ENCODE results near the gene PLXNA4.

PLXNA4 gene

DNA sequence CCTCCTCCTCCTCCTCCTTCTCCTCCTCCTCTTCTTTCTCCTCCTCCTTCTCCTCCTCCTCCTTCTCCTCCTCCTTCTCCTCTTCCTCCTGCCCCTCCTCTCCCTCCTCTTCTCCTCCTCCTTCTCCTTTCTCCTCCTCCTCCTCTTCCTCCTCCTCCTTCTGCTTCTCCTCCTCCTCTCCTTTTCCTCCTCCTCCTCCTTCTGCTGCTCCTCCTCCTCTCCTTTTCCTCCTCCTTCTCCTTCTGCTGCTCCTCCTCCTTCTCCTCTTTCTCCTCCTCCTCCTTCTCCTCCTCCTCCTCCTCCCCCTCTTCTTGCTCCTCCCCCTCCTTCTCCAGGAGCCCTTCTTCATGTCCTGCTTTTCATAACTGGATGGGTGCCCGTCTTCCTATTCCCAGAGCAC, 12.2 kb downstream of the PLXNA4 start:
- no peak for DNase-seq (ENCODE audit: low read depth)
- TF ChIP-seq POLR2A (IDR thresholded peaks at IDR 0.05; ENCODE audit: extremely low read depth, insufficient read length) (no peak), MYC (IDR thresholded peaks at IDR 0.05; ENCODE audit: low read depth, low read length) (no peak)
- TF ChIP-seq, protein P1, sequence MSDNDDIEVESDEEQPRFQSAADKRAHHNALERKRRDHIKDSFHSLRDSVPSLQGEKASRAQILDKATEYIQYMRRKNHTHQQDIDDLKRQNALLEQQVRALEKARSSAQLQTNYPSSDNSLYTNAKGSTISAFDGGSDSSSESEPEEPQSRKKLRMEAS (IDR thresholded peaks at IDR 0.05; ENCODE audit: low read depth, low read length): no peak
- TF ChIP-seq, protein P2, sequence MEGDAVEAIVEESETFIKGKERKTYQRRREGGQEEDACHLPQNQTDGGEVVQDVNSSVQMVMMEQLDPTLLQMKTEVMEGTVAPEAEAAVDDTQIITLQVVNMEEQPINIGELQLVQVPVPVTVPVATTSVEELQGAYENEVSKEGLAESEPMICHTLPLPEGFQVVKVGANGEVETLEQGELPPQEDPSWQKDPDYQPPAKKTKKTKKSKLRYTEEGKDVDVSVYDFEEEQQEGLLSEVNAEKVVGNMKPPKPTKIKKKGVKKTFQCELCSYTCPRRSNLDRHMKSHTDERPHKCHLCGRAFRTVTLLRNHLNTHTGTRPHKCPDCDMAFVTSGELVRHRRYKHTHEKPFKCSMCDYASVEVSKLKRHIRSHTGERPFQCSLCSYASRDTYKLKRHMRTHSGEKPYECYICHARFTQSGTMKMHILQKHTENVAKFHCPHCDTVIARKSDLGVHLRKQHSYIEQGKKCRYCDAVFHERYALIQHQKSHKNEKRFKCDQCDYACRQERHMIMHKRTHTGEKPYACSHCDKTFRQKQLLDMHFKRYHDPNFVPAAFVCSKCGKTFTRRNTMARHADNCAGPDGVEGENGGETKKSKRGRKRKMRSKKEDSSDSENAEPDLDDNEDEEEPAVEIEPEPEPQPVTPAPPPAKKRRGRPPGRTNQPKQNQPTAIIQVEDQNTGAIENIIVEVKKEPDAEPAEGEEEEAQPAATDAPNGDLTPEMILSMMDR (IDR thresholded peaks at IDR 0.05; ENCODE audit: low read depth, low read length): no peak
- no peak overlapping the region for H3K4me3 ChIP-seq (ENCODE audit: low read depth, low read length)

DNA sequence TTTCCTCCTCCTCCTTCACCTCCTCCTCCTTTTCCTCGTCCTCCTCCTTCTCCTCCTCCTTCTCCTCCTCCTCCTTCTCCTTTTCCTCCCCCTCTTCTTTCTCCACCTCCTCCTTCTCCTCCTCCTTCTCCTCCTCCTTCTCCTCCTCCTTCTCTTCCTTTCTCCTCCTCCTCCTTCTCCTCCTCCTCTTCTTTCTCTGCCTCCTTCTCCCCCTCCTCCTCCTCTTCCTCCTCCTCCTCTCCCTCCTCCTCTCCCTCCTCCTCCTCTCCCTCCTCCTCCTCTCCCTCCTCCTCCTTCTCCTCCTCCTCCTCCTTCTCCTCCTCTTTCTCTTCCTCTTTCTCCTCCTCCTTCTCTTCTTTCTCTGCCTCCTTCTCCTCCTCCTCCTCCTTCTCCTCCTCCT, 13.6 kb downstream of the PLXNA4 start:
- DNase-seq (ENCODE audit: low read depth): no peak
- no peak overlapping the region for H3K4me3 ChIP-seq (ENCODE audit: low read depth, low read length)
- no peak for TF ChIP-seq MYC (IDR thresholded peaks at IDR 0.05; ENCODE audit: low read depth, low read length)
- TF ChIP-seq POLR2A (IDR thresholded peaks at IDR 0.05; ENCODE audit: extremely low read depth, insufficient read length): no peak
- TF ChIP-seq, protein P1 (IDR thresholded peaks at IDR 0.05; ENCODE audit: low read depth, low read length): no peak
- TF ChIP-seq, protein P2 (IDR thresholded peaks at IDR 0.05; ENCODE audit: low read depth, low read length): no peak

DNA sequence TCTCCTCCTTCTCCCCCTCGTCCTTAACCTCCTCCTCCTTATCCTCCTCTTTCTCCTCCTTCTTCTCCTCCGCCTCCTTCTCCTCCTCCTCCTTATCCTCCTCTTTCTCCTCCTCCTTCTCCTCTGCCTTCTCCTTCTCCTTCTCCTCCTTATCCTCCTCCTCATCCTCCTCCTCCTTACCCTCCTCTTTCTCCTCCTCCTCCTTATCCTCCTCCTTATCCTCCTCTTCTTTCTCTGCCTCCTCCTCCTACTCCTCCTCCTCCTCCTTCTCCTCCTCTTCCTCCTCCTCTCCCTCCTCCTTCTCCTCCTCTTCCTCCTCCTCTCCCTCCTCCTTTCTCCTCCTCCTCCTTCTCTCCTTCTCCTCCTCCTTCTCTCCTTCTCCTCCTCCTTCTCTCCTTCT, 14.5 kb downstream of the PLXNA4 start:
- TF ChIP-seq, protein P2 (IDR thresholded peaks at IDR 0.05; ENCODE audit: low read depth, low read length): no peak
- no peak for TF ChIP-seq POLR2A (IDR thresholded peaks at IDR 0.05; ENCODE audit: extremely low read depth, insufficient read length)
- no peak overlapping the region for H3K4me3 ChIP-seq (ENCODE audit: low read depth, low read length)
- DNase-seq (ENCODE audit: low read depth): no peak

DNA sequence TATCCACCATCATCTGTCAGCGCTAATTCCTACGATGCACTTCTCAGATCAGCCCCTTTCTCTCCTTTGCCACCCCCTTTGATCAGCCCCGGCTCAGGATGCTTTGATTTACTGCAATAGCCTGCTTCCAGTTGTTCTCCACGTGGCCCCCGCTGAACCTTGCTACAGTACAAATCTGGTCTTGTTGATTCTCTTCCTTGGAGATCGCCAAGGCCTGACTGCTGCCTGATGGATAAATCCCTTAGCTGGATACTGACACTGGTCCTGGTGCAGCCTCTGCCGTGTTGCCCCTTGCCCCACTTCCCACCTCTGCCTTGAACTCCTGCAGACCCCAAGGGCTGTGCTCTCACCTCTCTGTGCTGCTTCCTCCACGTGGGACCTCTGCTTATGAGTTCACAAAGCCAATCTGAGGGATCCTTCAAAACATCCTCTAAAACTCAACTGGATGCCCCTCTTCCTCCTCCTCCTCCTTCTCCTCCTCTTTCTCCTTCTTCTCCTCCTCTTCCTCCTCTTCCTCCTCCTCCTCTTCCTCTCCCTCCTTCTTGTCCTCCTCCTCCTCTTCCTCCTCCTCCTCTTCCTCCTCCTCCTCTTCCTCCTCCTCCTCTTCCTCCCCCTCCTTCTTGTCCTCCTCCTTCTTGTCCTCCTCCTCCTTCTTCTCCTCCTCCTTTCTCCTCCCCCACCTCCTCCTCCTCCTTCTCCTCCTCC, 15.3 kb downstream of the PLXNA4 start:
- H3K4me3 ChIP-seq (ENCODE audit: low read depth, low read length): no peak overlapping the region
- TF ChIP-seq, protein P2 (IDR thresholded peaks at IDR 0.05; ENCODE audit: low read depth, low read length): no peak
- TF ChIP-seq, protein P1 (IDR thresholded peaks at IDR 0.05; ENCODE audit: low read depth, low read length): no peak
- TF ChIP-seq POLR2A (IDR thresholded peaks at IDR 0.05; ENCODE audit: extremely low read depth, insufficient read length) (no peak), MYC (IDR thresholded peaks at IDR 0.05; ENCODE audit: low read depth, low read length) (no peak)
- no peak for DNase-seq (ENCODE audit: low read depth)

DNA sequence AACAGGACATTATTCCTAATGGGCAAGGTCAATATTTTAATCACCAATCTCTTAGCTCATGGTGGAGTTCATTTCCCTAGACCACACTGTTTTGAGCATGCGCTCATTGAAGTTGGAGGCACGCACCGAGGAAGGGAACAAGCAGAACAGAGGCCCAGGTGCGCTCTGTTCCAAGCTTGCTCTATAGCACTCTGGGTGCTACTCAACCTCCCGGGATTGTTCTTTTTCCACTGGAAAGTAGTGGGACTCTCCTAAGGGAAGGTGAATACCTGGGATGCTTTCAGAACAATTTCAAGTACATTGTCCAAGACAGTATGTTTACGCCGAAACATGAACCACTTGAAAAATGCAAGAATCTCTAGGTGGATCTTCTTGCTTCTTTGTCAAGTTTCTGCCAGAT, 16.2 kb downstream of the PLXNA4 start:
- DNase-seq (ENCODE audit: low read depth): no peak
- no peak overlapping the region for H3K4me3 ChIP-seq (ENCODE audit: low read depth, low read length)
- TF ChIP-seq, protein P1 (IDR thresholded peaks at IDR 0.05; ENCODE audit: low read depth, low read length): no peak
- TF ChIP-seq MYC (IDR thresholded peaks at IDR 0.05; ENCODE audit: low read depth, low read length) (no peak), POLR2A (IDR thresholded peaks at IDR 0.05; ENCODE audit: extremely low read depth, insufficient read length) (no peak)
- TF ChIP-seq, protein P2 (IDR thresholded peaks at IDR 0.05; ENCODE audit: low read depth, low read length): no peak

DNA sequence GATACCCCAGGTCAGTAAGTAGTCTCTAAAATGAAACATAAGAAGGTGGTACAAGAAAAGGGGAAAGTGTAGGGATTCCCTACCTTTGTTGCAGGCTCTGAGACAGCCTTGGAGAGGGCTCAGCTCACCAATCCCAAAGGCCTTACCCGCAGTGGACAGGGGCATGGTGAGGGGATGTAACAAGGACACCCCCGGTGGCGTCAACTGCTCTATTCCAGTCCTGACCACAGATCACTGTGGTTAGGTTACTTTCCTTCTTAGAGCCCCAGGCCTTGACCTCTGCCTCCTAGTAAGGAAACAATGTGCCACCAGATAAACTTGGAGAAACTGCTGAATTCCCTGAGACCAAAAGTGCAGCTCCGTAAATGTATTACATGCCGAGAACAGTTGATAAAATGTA, 17.5 kb downstream of the PLXNA4 start:
- no peak for DNase-seq (ENCODE audit: low read depth)
- no peak overlapping the region for H3K4me3 ChIP-seq (ENCODE audit: low read depth, low read length)
- TF ChIP-seq, protein P1 (IDR thresholded peaks at IDR 0.05; ENCODE audit: low read depth, low read length): no peak
- TF ChIP-seq POLR2A (IDR thresholded peaks at IDR 0.05; ENCODE audit: extremely low read depth, insufficient read length): no peak
- TF ChIP-seq, protein P2 (IDR thresholded peaks at IDR 0.05; ENCODE audit: low read depth, low read length): no peak
- no peak for TF ChIP-seq MYC (IDR thresholded peaks at IDR 0.05; ENCODE audit: low read depth, low read length)
